ENCODE data around the gene UBQLN4.

DNA sequence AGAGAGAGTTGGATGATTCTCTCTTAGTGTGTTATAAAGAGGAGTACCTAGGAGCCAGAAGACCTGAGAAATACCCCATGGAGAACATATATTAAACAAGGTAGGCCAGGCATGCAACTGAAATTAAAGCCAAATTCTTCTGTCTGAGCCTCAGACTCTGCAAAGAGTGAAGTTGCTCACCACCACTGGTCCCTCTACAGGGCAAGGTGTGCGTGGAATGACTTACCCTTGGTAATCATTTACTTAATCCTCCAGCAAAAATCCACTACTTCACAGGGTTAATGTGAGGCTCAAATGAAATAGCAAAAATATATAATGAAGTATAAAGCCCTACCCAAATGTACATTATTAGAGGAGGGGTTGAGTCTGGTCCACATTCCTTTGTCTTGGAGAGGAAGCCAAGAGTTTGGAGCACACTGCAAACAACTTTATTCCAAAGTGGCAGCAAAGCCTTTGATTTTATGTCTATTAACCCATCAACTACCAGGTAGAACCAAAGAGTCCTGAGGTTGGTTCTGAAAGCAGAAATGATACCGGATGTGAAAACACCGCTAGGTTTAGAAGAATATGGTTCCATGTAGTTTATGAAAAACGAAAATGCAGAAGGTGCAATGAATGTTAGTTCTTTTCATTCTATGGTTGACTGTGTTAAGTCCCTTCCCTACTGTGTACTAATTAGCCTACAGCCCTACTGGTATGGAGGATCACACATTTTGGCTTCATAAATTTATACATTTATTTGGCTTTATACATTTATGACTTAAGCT is 41.4 kb downstream of the UBQLN4 start:
- TF ChIP-seq, protein P1, sequence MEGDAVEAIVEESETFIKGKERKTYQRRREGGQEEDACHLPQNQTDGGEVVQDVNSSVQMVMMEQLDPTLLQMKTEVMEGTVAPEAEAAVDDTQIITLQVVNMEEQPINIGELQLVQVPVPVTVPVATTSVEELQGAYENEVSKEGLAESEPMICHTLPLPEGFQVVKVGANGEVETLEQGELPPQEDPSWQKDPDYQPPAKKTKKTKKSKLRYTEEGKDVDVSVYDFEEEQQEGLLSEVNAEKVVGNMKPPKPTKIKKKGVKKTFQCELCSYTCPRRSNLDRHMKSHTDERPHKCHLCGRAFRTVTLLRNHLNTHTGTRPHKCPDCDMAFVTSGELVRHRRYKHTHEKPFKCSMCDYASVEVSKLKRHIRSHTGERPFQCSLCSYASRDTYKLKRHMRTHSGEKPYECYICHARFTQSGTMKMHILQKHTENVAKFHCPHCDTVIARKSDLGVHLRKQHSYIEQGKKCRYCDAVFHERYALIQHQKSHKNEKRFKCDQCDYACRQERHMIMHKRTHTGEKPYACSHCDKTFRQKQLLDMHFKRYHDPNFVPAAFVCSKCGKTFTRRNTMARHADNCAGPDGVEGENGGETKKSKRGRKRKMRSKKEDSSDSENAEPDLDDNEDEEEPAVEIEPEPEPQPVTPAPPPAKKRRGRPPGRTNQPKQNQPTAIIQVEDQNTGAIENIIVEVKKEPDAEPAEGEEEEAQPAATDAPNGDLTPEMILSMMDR (IDR thresholded peaks at IDR 0.05), result no peak
- TF ChIP-seq POLR2A (IDR thresholded peaks at IDR 0.05), result no peak
